Measurements from ENCODE around the gene CPOX. TPM values are rescaled to one million over a fixed set of nuclear protein-coding genes. Genes with fewer than 3 reads are reported as not detected.

CPOX gene
- total RNA-seq, 1 donor from 2014 or later, result 18.0 TPM

- no peak for TF ChIP-seq CTCF (IDR thresholded peaks at IDR 0.05)
- H3K27ac ChIP-seq, result no peak overlapping the region
- no peaks in the 10 kb centered on the region for H3K4me1 ChIP-seq
- no peak overlapping the region for H3K4me3 ChIP-seq
- intact Hi-C loops (cut with DNase I), result no loop called here
- no peak for DNase-seq
- no peaks in the 10 kb centered on the region for H3K9me3 ChIP-seq
- no peak for ATAC-seq
- H3K27me3 ChIP-seq (ENCODE audit: low read depth), result peaks cover 3% of the 10 kb centered on the region
- no peaks in the 10 kb centered on the region for H3K36me3 ChIP-seq
Measured at GRCh38 chr3:98550833-98551232, 42.6 kb downstream of the CPOX start.

- no peaks in the 10 kb centered on the region for H3K36me3 ChIP-seq
- no peaks in the 10 kb centered on the region for H3K9me3 ChIP-seq
- DNase-seq (no peak), ATAC-seq (no peak)
- H3K4me3 ChIP-seq, result no peak overlapping the region
- H3K4me1 ChIP-seq, result no peaks in the 10 kb centered on the region
- intact Hi-C loops (cut with DNase I), result no loop called here
- H3K27me3 ChIP-seq (ENCODE audit: low read depth), result peaks cover 3% of the 10 kb centered on the region
- no peak for TF ChIP-seq CTCF (IDR thresholded peaks at IDR 0.05)
- no peak overlapping the region for H3K27ac ChIP-seq
Measured at GRCh38 chr3:98548544-98548943, 44.9 kb downstream of the CPOX start.

- Histone ChIP-seq H3K36me3 (no peaks in the 10 kb centered on the region), H3K27me3 (ENCODE audit: low read depth) (peaks cover 3% of the 10 kb centered on the region), H3K9me3 (no peaks in the 10 kb centered on the region), H3K27ac (no peak overlapping the region), H3K4me3 (no peak overlapping the region), H3K4me1 (no peaks in the 10 kb centered on the region)
- intact Hi-C loops (cut with DNase I), result no loop called here
- no peak for DNase-seq
- ATAC-seq, result no peak
- TF ChIP-seq CTCF (IDR thresholded peaks at IDR 0.05), result no peak
Measured at GRCh38 chr3:98545940-98546339, 47.5 kb downstream of the CPOX start.

GRCh38 chr3:98542623-98543022, 50.8 kb downstream of the CPOX start:
- intact Hi-C loops (cut with DNase I), result no loop called here
- Histone ChIP-seq H3K4me3 (no peak overlapping the region), H3K4me1 (no peaks in the 10 kb centered on the region), H3K36me3 (no peaks in the 10 kb centered on the region), H3K27me3 (ENCODE audit: low read depth) (peaks cover 3% of the 10 kb centered on the region), H3K9me3 (no peaks in the 10 kb centered on the region), H3K27ac (no peak overlapping the region)
- TF ChIP-seq CTCF (IDR thresholded peaks at IDR 0.05), result no peak
- no peak for ATAC-seq
- no peak for DNase-seq

- DNase-seq, result no peak
- no peaks in the 10 kb centered on the region for H3K36me3 ChIP-seq
- TF ChIP-seq CTCF (IDR thresholded peaks at IDR 0.05), result no peak
- H3K9me3 ChIP-seq, result no peaks in the 10 kb centered on the region
- no peak overlapping the region for H3K27ac ChIP-seq
- no peak for ATAC-seq
- H3K4me3 ChIP-seq, result no peak overlapping the region
- H3K4me1 ChIP-seq, result no peaks in the 10 kb centered on the region
- peaks cover 3% of the 10 kb centered on the region for H3K27me3 ChIP-seq (ENCODE audit: low read depth)
- intact Hi-C loops (cut with DNase I), result no loop called here
Measured at GRCh38 chr3:98541695-98542094, 51.7 kb downstream of the CPOX start.

GRCh38 chr3:98540346-98540745, 53.1 kb downstream of the CPOX start:
- no peak for TF ChIP-seq CTCF (IDR thresholded peaks at IDR 0.05)
- Histone ChIP-seq H3K27me3 (ENCODE audit: low read depth) (no peaks in the 10 kb centered on the region), H3K36me3 (no peaks in the 10 kb centered on the region), H3K27ac (no peak overlapping the region), H3K4me1 (no peaks in the 10 kb centered on the region), H3K4me3 (no peak overlapping the region), H3K9me3 (no peaks in the 10 kb centered on the region)
- DNase-seq (no peak), ATAC-seq (no peak)
- intact Hi-C loops (cut with DNase I), result no loop called here

Data from lower lobe of right lung (tissue), 2 donors.